D341Med (cell line): ENCODE data around the gene RPTOR.

Experiments used
- DNase-seq: peaks from one replicate; pipeline ENCODE4 v3.0.0; 2012; ENCODE audit warnings: low spot score

Gene RPTOR

GRCh38 chr17:80881306-80881705 lies 336.7 kb downstream of the RPTOR start:
- DNase-seq: no peak

GRCh38 chr17:80882323-80882722 lies 337.7 kb downstream of the RPTOR start:
- no peak for DNase-seq

DNA sequence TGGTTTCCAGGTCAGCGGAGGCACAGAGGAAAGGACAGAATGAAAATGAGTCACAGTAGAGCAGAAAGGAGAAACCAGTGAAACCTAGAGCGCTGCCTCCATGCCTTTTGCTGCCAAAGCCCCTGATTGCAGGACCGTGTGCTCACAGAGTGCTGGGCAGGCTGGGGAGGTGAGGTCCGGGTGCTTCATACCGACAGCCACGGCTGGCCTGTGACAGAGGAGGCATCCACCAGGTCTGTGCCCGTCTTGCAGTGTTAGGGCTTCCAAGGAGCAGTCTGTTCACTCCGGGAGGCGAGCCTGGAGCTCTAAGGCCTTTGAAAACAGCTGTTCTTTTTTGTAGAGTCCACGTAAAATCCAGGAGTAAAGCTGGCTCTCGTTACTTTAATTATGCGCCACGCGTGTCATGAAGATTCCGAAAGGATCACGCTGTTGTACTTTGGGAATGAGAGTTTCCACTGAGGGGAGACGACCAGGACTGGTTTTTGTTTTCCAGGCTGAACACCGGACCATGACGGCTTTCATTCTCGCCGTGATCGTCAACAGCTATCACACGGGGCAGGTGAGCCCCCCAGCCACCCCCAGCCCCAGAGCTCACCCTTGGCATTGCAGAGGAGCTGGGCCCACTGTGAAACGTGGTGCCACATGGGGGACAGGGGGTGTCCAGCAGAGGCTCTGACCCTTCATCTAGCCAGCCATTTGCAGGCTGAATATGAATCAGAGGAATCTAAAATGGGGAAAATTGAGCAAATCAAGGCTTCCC lies 338.5 kb downstream of the RPTOR start:
- no peak for DNase-seq

GRCh38 chr17:80883831-80884735 lies 339.4 kb downstream of the RPTOR start:
- DNase-seq: no peak

DNA sequence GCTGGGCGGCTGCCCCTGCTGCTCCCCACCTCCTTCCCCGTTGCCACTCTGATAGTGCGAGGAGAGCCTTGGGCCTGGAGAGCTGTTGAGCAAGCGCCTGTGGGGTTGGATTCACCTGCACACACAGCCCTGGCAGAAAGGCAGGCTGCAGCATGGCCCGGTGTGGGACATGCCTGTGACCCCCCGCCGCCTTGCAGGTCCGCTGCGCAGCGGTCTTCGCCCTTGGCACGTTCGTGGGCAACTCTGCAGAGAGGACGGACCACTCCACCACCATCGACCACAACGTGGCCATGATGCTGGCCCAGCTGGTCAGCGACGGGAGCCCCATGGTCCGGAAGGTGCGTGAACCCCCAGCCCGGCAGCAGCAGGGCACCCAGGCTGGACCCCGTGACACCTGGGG lies 340.2 kb downstream of the RPTOR start:
- no peak for DNase-seq

- no peak for DNase-seq
These were observed 341.4 kb downstream of the RPTOR start for GRCh38 chr17:80885947-80886582.

DNA sequence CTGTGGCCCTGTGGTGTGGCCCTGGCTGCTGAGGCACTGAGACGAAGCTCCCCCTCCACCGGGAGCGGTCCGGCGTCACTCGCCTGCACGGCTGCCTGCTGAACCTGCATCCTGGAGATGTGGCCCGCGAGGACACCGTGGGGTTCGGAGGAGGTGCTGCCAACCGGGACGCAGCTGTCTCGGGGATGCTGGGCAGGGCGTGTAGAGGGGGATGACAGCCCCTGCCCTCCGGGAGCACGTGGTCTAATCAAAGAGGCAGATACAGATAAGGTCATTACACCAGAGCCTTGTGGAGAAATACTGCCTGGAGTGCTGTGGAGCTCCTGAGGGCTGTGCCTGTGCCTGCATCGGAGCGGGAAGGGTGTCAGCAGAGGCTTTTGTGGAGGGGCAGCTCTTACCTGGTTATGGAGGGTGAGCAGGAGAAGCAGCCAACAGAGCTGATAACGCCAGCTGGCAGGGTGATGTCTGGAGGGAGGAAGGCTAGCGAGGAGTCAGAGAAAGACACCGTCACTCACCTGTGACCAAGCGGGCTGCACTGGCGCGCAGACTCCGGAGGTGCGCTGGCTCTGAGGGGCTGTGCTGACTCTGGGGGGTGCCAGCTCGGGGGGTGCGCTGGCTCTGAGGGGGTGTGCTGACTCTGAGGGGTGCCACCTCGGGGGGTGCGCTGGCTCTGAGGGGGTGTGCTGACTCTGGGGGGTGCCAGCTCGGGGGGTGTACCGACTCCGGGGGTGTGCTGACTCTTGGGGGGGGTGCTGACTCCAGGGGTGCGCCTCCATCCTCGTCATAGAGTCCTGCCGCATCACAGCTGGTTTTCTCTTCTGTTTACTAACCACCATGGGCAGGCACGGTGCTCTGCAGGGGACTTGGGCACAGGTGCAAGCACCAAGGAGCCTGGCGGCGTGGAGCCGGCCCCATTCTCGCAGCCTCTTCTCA lies 342.3 kb downstream of the RPTOR start:
- no peak for DNase-seq

- DNase-seq: no peak
These were observed 343.1 kb downstream of the RPTOR start for GRCh38 chr17:80887639-80888175.

- no peak for DNase-seq
These were observed 343.9 kb downstream of the RPTOR start for GRCh38 chr17:80888276-80889160.

DNA sequence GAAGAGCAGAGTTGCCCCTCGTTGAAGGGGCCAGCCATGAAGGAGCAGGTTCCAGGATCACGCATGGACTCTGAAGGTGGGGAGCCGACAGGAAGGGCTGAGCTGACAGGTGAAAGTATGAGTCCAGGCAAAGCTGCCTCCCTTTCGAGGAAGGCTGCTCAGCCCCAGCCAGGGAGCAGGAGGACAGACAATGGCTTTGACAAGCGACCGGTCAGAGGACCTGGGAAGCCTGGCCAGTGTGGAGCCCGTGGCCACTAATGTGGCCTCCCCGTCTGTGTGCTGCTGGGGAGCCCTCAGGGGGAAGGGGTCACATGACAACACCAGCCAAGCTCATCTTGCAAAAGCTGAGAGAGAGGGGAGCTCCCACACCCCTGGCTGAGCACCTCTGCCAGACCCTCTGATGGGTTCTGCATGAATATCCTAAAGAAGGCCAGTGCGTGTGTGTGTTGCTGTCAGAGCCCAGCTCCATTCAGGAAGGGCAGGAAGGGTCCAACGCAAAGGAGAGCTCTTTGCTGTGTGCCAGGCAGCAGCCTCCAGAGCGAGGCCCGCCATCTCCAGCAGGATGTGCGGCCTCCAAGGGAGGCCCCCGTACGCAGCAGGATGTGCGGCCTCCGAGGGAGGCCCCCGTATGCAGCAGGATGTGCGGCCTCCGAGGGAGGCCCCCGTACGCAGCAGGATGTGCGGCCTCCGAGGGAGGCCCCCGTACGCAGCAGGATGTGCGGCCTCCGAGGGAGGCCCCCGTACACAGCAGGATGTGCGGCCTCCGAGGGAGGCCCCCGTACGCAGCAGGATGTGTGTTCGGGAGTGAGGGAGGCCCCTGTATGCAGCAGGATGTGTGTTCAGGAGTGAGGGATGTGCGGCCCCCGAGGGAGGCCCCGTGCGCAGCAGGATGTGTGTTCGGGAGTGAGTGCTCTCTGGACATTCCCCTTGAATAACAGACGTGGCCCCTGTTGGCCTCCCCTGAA lies 344.9 kb downstream of the RPTOR start:
- DNase-seq: no peak

DNA sequence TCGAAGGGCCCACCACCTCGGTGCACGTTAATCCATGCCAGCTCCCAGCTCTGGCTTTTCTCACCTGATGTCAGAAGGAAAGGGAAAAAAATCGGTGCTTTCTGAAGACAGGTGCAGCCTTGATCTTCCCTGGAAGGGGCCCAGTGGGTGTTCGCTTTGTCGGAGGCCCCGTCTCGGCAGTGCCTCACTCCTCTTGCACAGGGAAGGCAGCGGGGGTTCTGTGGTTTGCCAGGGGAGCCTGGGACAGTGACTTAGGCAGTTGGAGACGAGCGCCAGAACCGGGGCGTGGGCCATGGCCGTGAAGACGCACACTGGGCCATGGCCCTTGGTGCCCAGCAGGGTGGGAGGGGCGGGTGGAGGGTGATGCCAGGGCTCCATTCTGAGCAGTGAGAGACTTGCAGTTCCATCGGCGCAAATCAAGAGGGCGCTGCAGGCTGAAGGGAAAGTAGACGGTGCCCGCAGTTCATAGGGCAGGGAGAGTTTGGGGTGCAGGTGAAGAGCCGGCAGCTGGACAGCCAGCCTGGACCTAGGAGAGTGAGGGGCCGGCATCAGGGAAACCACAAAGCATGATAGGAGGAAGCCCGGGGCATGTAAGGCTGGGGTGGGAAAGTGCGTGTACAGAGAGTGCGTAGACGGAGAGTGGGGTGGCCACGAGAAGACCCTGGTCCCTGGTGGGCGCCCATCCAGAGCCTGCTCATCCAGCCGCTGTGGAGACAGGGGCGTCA lies 345.7 kb downstream of the RPTOR start:
- no peak for DNase-seq

DNA sequence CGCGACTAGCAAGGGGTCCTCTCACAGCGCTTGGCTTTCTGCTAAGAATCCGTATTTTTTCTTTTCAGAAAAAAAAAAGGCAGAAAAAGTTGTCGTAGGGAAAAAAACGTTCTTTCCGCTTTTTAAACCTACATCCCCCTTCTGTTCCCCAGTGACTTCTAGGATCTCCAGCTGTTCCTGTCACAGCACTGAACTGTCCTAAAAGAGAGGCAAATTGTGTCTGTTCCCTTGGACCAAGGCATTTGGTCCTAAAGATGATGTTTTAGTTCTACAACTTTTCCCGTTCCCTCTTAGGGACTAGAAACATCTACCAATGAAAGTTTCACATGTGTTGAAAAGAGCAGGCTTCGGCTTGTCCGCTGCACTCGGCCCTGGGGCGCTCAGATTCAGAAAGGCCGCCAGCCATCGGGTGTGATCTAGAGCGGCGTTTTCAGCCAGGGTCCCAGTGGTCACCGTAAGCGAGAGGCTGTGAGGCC lies 346.3 kb downstream of the RPTOR start:
- no peak for DNase-seq

GRCh38 chr17:80891397-80892018 lies 346.9 kb downstream of the RPTOR start:
- no peak for DNase-seq

- DNase-seq: no peak
These were observed 347.6 kb downstream of the RPTOR start for GRCh38 chr17:80892019-80892855.

DNA sequence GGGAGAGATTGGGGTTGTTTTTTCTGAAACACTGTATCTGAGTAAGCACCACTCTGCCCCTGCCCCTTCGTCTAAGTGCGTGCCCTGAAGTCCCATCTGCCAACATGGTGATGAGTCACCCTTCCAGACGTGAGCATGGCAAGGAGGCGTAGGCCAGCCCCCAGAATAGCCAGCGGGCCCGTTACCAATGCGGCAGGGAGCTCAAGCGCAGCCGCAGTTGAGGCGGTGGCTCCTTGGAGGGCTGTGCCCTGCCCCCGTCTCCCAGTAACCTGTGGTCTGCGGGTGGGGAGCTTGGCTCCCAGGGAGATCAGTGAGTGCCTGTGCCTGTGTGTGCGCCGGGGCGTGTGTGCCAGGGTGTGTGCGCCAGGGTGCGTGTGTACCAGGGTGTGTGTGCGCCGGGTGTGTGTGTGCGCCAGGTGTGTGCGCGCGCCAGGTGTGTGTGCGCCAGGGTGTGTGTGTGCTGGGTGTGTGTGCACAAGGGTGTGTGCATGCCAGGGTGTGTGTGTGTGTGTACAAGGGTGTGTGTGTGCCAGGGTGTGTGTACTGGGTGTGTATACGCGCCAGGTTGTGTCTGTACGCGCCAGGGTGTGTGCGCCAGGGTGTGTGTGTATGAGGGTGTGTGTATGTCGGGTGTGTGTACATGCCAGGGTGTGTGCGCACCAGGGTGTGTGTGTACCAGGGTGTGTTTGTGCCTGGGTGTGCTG lies 348.4 kb downstream of the RPTOR start:
- no peak for DNase-seq
